ENCODE results near the gene SAMD9L. TPM values are rescaled to one million over a fixed set of nuclear protein-coding genes. Genes with fewer than 3 reads are reported as not detected.
A peak's percentile ranks its signal among the peaks of the same experiment; 100 is the strongest.

The SAMD9L gene
- total and polyA plus RNA-seq, 3 experiments from 2014 or later = 6.4 to 45.7 (median 9.5) TPM

GRCh38 chr7:93119191-93119905 is 28.8 kb downstream of the SAMD9L start:
- POLR2A ChIA-PET = no interaction called here
- H3K4me3 ChIP-seq (ENCODE audit: low read length) = no peak overlapping the region
- CTCF ChIA-PET = interaction anchor here (1.3 kb wide), 1 partner anchor 286 kb away, joined by 3 read pairs; no protein-coding TSS in a partner anchor
- H3K4me1 ChIP-seq (ENCODE audit: insufficient read depth, low read length) = peaks cover 32% of the 10 kb centered on the region
- no peak for DNase-seq
- no peak overlapping the region for H3K27ac ChIP-seq (ENCODE audit: low read depth, low read length)
- Mint-ChIP-seq H3K4me1 (peaks cover 34 to 46% (median 41%) of the 10 kb centered on the region in 3 donors), H3K9me3 (peaks cover 4 to 20% (median 11%) of the 10 kb centered on the region in 5 donors), H3K27me3 (peaks cover 0 to 2% of the 10 kb centered on the region in 2 donors), H3K36me3 (peaks cover 16 to 46% (median 30%) of the 10 kb centered on the region in 3 donors), H3K27ac (peak overlapping the region in 6 of 8 donors; percentile 6 to 90 (median 40)), H3K4me3 (peak overlapping the region in 3 of 7 donors; percentile 12 to 45 (median 20))
- no peaks in the 10 kb centered on the region for H3K9me3 ChIP-seq (ENCODE audit: low read length)
- peaks cover 8% of the 10 kb centered on the region for H3K36me3 ChIP-seq (ENCODE audit: insufficient read depth, low read length)
- H3K27me3 ChIP-seq (ENCODE audit: insufficient read depth, low read length, poor library complexity, severe bottlenecking) = no peaks in the 10 kb centered on the region

GRCh38 chr7:93117852-93118530 is 30.2 kb downstream of the SAMD9L start, which contains the start of gene SAMD9:
TSS of gene SAMD9 (minus strand) at chr7:93117979. CDS start at chr7:93106097, 11,882 bp downstream.
- Mint-ChIP-seq H3K27me3 (peaks cover 0 to 2% of the 10 kb centered on the region in 2 donors), H3K4me1 (peaks cover 41 to 57% (median 54%) of the 10 kb centered on the region in 3 donors), H3K36me3 (peaks cover 20 to 47% (median 43%) of the 10 kb centered on the region in 3 donors), H3K9me3 (peaks cover 0 to 23% (median 12%) of the 10 kb centered on the region in 5 donors), H3K27ac (peak within 1 kb of the TSS; percentile 77 to 99 (median 90)), H3K4me3 (peak within 1 kb of the TSS; percentile 82 to 95 (median 88))
- CTCF ChIA-PET = interaction anchor here (1.8 to 1.9 kb wide), 2 partner anchors 11 to 285 kb away, joined by 5 to 6 read pairs; no protein-coding TSS in a partner anchor
- POLR2A ChIA-PET = interaction anchor here (0.6 to 1.9 kb wide), 4 partner anchors 20 to 590 kb away, joined by 4 to 12 read pairs (median 5); partner anchors contain the start of genes PEX1, RBM48 and VPS50
- Histone ChIP-seq H3K9me3 (ENCODE audit: low read length) (no peaks in the 10 kb centered on the region), H3K4me1 (ENCODE audit: insufficient read depth, low read length) (peaks cover 33% of the 10 kb centered on the region), H3K4me3 (ENCODE audit: low read length) (peak within 1 kb of the TSS; percentile 85), H3K36me3 (ENCODE audit: insufficient read depth, low read length) (peaks cover 8% of the 10 kb centered on the region), H3K27ac (ENCODE audit: low read depth, low read length) (peak within 1 kb of the TSS; percentile 67), H3K27me3 (ENCODE audit: insufficient read depth, low read length, poor library complexity, severe bottlenecking) (no peaks in the 10 kb centered on the region)
- peak; percentile 18 to 79 (median 74) for DNase-seq

- H3K36me3 Mint-ChIP-seq = peaks cover 24 to 50% (median 47%) of the 10 kb centered on the region in 3 donors
- peaks cover 0 to 2% of the 10 kb centered on the region in 2 donors for H3K27me3 Mint-ChIP-seq
- peaks cover 3 to 30% (median 16%) of the 10 kb centered on the region in 5 donors for H3K9me3 Mint-ChIP-seq
- peak in 1 of 5 donors; percentile 10 for DNase-seq
- H3K4me1 Mint-ChIP-seq = peaks cover 47 to 64% (median 61%) of the 10 kb centered on the region in 3 donors
- peak overlapping the region; percentile 85 for H3K4me3 ChIP-seq (ENCODE audit: low read length)
- H3K27me3 ChIP-seq (ENCODE audit: insufficient read depth, low read length, poor library complexity, severe bottlenecking) = no peaks in the 10 kb centered on the region
- H3K36me3 ChIP-seq (ENCODE audit: insufficient read depth, low read length) = peaks cover 8% of the 10 kb centered on the region
- H3K4me1 ChIP-seq (ENCODE audit: insufficient read depth, low read length) = peaks cover 33% of the 10 kb centered on the region
- no peaks in the 10 kb centered on the region for H3K9me3 ChIP-seq (ENCODE audit: low read length)
- peak overlapping the region; percentile 67 for H3K27ac ChIP-seq (ENCODE audit: low read depth, low read length)
- CTCF ChIA-PET = interaction anchor here (0.9 to 1.9 kb wide), 3 partner anchors 10 to 285 kb away, joined by 3 to 6 read pairs (median 5); partner anchors contain the start of gene VPS50
- H3K4me3 Mint-ChIP-seq = peak overlapping the region; percentile 82 to 95 (median 88)
- peak overlapping the region; percentile 77 to 99 (median 90) for H3K27ac Mint-ChIP-seq
- POLR2A ChIA-PET = interaction anchor here (1.1 to 1.9 kb wide), 3 partner anchors 114 to 589 kb away, joined by 4 to 12 read pairs (median 6); partner anchors contain the start of genes PEX1, RBM48 and VPS50
Measured at GRCh38 chr7:93117327-93117726, 30.9 kb downstream of the SAMD9L start.

GRCh38 chr7:93115796-93116195 is 32.4 kb downstream of the SAMD9L start:
- H3K27ac ChIP-seq (ENCODE audit: low read depth, low read length) = no peak overlapping the region
- Mint-ChIP-seq H3K4me1 (peaks cover 54 to 79% (median 75%) of the 10 kb centered on the region in 3 donors), H3K9me3 (peaks cover 5 to 44% (median 30%) of the 10 kb centered on the region in 5 donors)

GRCh38 chr7:93108003-93108402 is 40.2 kb downstream of the SAMD9L start:
- peaks cover 35 to 97% (median 92%) of the 10 kb centered on the region in 5 donors for H3K9me3 Mint-ChIP-seq
- POLR2A ChIA-PET = no interaction called here
- CTCF ChIA-PET = interaction anchor here (2.0 kb wide), 1 partner anchor 10 kb away, joined by 6 read pairs; the partner anchor contains the start of gene SAMD9

More at GRCh38 chr7:93115796-93116195, 32.4 kb downstream of the SAMD9L start:
- ChIA-PET CTCF (no interaction called here), POLR2A (no interaction called here)
- H3K27ac Mint-ChIP-seq = peak overlapping the region; percentile 44 to 99 (median 90)
- H3K9me3 ChIP-seq (ENCODE audit: low read length) = no peaks in the 10 kb centered on the region
- H3K36me3 ChIP-seq (ENCODE audit: insufficient read depth, low read length) = peaks cover 8% of the 10 kb centered on the region
- peaks cover 0 to 2% of the 10 kb centered on the region in 2 donors for H3K27me3 Mint-ChIP-seq
- peak overlapping the region; percentile 85 for H3K4me3 ChIP-seq (ENCODE audit: low read length)
- peaks cover 38 to 65% (median 58%) of the 10 kb centered on the region in 3 donors for H3K36me3 Mint-ChIP-seq
- H3K4me3 Mint-ChIP-seq = peak overlapping the region; percentile 82 to 95 (median 88)
- H3K27me3 ChIP-seq (ENCODE audit: insufficient read depth, low read length, poor library complexity, severe bottlenecking) = no peaks in the 10 kb centered on the region
- no peak for DNase-seq
- H3K4me1 ChIP-seq (ENCODE audit: insufficient read depth, low read length) = peaks cover 33% of the 10 kb centered on the region

GRCh38 chr7:93097388-93097787 is 50.8 kb downstream of the SAMD9L start:
- Histone ChIP-seq H3K27me3 (ENCODE audit: insufficient read depth, low read length, poor library complexity, severe bottlenecking) (no peaks in the 10 kb centered on the region), H3K36me3 (ENCODE audit: insufficient read depth, low read length) (no peaks in the 10 kb centered on the region), H3K4me3 (ENCODE audit: low read length) (no peak overlapping the region), H3K4me1 (ENCODE audit: insufficient read depth, low read length) (no peaks in the 10 kb centered on the region), H3K27ac (ENCODE audit: low read depth, low read length) (no peak overlapping the region), H3K9me3 (ENCODE audit: low read length) (peaks cover 39% of the 10 kb centered on the region)
- no peak overlapping the region for H3K4me3 Mint-ChIP-seq
- ChIA-PET POLR2A (no interaction called here), CTCF (no interaction called here)
- peaks cover 0 to 2% (median 0%) of the 10 kb centered on the region in 3 donors for H3K4me1 Mint-ChIP-seq
- H3K36me3 Mint-ChIP-seq = peaks cover 3 to 11% (median 5%) of the 10 kb centered on the region in 3 donors
- peaks cover 40 to 66% (median 57%) of the 10 kb centered on the region in 5 donors for H3K9me3 Mint-ChIP-seq
- H3K27ac Mint-ChIP-seq = no peak overlapping the region
- peaks cover 0 to 1% of the 10 kb centered on the region in 2 donors for H3K27me3 Mint-ChIP-seq
- no peak for DNase-seq

More at GRCh38 chr7:93108003-93108402, 40.2 kb downstream of the SAMD9L start:
- Mint-ChIP-seq H3K36me3 (peaks cover 63 to 96% (median 92%) of the 10 kb centered on the region in 3 donors), H3K27ac (no peak overlapping the region), H3K4me1 (peaks cover 20 to 35% (median 33%) of the 10 kb centered on the region in 3 donors), H3K27me3 (no peaks in the 10 kb centered on the region), H3K4me3 (no peak overlapping the region)
- H3K4me3 ChIP-seq (ENCODE audit: low read length) = peak overlapping the region; percentile 24
- no peaks in the 10 kb centered on the region for H3K27me3 ChIP-seq (ENCODE audit: insufficient read depth, low read length, poor library complexity, severe bottlenecking)
- no peak overlapping the region for H3K27ac ChIP-seq (ENCODE audit: low read depth, low read length)
- no peak for DNase-seq
- no peaks in the 10 kb centered on the region for H3K4me1 ChIP-seq (ENCODE audit: insufficient read depth, low read length)
- H3K36me3 ChIP-seq (ENCODE audit: insufficient read depth, low read length) = peaks cover 46% of the 10 kb centered on the region
- peaks cover 49% of the 10 kb centered on the region for H3K9me3 ChIP-seq (ENCODE audit: low read length)

GRCh38 chr7:93092757-93093370 is 55.3 kb downstream of the SAMD9L start:
- no peaks in the 10 kb centered on the region for H3K4me1 Mint-ChIP-seq
- H3K4me1 ChIP-seq (ENCODE audit: insufficient read depth, low read length) = no peaks in the 10 kb centered on the region
- H3K4me3 Mint-ChIP-seq = no peak overlapping the region
- H3K27ac Mint-ChIP-seq = no peak overlapping the region
- peaks cover 20 to 57% (median 48%) of the 10 kb centered on the region in 5 donors for H3K9me3 Mint-ChIP-seq
- H3K36me3 Mint-ChIP-seq = peaks cover 0 to 20% (median 0%) of the 10 kb centered on the region in 3 donors
- no peak overlapping the region for H3K27ac ChIP-seq (ENCODE audit: low read depth, low read length)
- H3K4me3 ChIP-seq (ENCODE audit: low read length) = no peak overlapping the region
- H3K27me3 ChIP-seq (ENCODE audit: insufficient read depth, low read length, poor library complexity, severe bottlenecking) = no peaks in the 10 kb centered on the region
- H3K36me3 ChIP-seq (ENCODE audit: insufficient read depth, low read length) = no peaks in the 10 kb centered on the region
- ChIA-PET POLR2A (no interaction called here), CTCF (no interaction called here)
- peaks cover 27 to 28% of the 10 kb centered on the region in 2 donors for H3K27me3 Mint-ChIP-seq
- peaks cover 10% of the 10 kb centered on the region for H3K9me3 ChIP-seq (ENCODE audit: low read length)
- no peak for DNase-seq

Data from CD8-positive, alpha-beta memory T cell (primary cell).